Stimulated activated CD4-positive, alpha-beta T cell treated with anti-CD3 and anti-CD28 coated beads, Interleukin-12 subunit alpha, Interleukin-12 subunit beta, amount 100 ng/mL, for 24 hours (primary cell): ENCODE data around the gene ARHGEF10L.

Experiments used
- DNase-seq, 2 experiments: peaks; one replicate each; pipeline ENCODE4 v3.0.0-alpha.2; 2020; ENCODE audit warnings: low read depth in 2 of 2

ARHGEF10L gene

DNA sequence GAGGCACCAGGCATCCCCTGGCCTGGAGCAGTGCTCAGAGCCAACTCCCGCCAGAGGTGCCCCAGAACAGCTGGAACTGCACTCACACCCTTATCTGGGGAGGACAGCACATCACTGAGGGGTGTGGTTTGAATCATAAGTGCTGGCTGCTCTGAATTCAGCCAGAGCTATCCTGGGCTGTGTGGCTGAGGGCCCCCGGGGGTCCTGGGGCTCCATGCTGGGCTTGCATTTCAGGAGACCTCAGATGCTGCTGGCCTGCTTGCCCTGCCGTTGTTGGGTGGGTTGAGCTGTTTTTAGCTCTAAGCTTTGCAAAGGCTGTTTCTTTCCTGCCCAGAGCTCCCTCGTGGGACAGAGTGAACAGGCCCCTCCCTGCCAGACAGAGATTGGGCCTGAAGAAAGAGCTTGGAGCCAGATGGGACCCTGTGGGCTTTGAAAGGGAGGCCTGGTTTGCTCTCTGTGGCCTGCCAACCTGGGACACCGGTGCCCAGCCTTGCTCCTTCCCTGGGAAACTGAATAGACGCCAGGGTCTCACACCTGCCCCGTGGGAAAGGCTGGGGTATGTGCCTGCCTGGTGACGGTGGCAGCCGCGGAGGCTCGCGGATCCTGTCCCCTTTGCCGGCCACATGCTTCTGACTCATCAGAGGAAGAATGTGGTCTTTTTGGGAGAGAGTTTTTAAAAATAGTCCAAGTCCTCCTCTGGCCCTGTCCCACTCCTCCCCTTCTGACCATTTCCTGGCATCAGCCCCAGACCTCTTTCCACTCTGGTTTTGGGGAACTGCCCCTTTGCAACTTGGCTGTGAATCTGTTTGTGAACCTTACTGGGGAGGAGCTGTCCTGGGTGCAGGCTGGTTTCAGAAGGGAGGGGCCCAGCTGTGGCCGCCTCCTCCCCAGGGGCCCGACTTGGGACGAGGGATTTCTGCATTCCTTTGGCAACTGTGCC lies 30.0 kb downstream of the ARHGEF10L start:
- no peak for DNase-seq

- DNase-seq, result no peak
Measured at GRCh38 chr1:17570228-17570627, 30.7 kb downstream of the ARHGEF10L start.

GRCh38 chr1:17572264-17572985 lies 32.9 kb downstream of the ARHGEF10L start:
- DNase-seq, result no peak

DNA sequence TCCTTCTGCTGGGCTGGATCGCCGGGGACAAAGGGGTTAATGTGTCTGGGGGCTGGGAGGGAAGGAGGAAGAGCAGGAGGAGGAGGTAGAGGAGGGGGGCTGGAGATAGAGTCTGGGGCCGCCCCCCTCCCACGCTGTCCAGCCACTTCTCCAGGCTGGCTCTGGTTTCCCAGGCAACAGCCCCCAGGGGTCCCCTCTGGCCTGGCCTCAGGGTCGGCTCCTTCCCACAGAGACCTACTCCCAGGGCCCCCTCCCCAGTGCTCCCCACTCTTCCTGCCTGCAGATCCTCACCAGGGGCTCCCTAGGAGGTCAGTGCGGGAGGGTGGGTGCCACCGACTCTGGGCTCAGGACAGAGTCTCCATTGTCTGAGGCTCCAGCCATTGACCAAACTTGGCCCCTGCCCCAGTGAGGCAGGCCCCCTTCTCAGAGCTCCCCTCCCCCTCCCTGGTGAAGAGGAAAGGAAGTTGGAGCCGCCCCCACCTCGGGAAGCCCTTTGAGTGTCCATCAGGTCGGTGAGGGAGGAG lies 34.1 kb downstream of the ARHGEF10L start:
- DNase-seq, result no peak

DNA sequence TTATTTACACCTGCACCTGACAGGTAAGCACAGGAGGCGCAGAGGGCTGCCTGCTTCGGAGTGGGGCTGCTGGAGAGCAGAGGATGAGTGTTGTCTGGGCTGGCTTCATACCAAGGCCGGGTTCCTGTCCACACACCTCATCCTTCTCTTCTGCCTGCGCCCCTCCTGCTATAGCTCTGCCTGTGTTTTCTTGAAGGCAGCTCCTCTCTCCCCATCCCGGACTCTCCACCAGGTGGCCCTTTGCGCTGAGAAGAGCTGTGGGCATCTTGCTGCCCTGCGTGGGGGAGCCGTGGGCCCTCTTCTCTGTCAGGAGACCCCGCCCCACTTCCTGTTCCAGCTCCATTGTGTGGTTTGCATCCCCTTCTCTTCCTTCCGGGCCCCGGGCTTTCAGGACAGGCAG lies 35.0 kb downstream of the ARHGEF10L start:
- DNase-seq, result no peak

- DNase-seq, result no peak
Measured at GRCh38 chr1:17575797-17576518, 36.5 kb downstream of the ARHGEF10L start.

DNA sequence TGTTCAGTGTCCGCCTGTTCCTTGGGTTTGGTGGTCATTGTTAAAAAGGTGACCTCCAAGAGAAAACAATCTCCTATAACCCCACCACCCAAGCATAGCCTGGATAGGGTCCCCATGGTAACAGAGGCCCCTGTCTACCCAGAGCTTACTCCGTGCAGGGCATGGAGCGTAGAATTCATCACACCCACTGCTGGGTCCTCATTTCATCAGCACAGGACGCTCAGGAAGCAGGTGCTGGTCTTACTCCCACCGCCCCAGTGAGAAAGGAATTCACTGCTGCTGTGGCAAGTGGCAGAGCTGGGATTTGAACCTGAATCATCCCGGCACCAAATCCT lies 37.0 kb downstream of the ARHGEF10L start:
- DNase-seq, result no peak

DNA sequence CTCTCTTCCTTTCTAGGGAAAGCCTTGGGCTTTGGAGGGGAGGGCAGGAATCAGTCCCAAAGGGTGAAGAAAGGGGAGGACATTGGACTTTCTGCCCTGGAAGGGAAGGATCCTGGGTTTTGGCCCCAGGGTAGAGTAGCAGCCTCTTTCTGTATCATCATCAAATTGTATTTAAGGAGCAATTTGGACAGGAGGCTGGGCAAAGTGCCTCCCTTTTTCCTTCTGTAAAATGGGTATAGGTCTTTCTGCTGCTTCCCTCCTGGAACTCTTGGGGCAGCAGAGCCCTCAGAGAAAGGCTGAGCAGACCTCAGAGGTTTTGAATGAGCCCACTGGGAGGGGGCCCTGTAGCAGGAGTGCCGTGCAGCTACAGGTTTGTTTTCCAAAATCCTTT lies 38.4 kb downstream of the ARHGEF10L start:
- DNase-seq, result no peak

- DNase-seq, result no peak
Measured at GRCh38 chr1:17579951-17580939, 40.7 kb downstream of the ARHGEF10L start.

GRCh38 chr1:17581389-17582123 lies 42.1 kb downstream of the ARHGEF10L start:
- DNase-seq, result no peak

GRCh38 chr1:17582124-17582774 lies 42.8 kb downstream of the ARHGEF10L start:
- DNase-seq, result no peak

DNA sequence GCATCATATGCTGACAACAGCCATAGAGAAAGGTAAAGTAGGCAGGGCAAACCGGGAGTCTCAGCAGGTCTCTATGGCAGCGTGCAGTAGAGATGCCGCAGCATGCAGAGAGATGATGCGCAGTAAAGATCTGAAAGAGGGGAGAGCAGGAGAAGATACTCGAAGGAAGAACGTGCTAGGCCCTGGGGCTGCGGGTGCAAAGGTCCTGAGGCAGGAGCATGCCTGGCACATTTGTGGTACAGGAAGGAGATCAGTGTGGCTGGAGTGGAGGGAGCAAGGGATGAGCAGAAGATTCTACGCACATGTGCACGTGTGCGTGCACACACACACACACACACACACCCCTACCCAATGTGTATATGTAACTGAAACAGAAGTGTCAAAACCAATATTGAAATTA lies 45.0 kb downstream of the ARHGEF10L start:
- DNase-seq, result no peak

- DNase-seq, result no peak
Measured at GRCh38 chr1:17585266-17585987, 45.9 kb downstream of the ARHGEF10L start.

DNA sequence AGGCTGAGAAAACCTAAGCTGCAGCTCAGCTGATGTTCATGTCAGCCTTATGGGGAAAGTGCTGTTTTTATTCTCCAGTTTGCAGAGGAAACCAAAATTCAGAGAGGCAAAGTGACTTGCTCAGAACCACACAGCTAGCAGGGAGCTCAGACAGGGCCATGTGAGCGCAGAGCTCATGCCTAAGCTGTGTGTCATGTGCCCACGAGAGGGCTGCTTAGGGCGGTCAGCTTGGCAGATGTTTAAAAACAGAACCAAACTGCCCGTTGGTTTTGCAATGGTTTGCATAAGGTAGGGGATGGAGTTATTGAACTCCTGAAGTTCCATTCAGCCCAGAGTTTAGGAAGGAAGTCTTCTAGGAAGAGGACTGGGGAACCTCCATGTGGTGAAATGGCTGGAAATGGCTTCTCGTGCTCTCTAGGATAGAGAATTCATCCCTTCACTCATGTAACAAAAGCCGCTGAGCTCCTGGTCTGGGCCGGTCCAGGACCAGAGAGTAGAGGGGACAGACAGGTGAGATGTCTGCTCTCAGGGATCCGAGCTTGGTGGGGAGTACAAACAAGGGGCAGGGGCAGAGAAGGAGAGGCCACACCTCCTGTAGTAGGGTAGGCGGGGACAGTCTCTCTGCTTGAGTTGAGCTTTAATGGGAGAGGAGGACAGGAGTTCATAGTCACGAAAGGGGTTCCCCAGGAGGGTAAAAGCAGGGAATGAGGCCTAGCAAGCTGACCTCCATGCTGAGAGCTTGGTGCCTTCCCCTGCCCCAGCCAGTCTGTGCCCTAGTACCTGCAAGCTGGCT lies 46.9 kb downstream of the ARHGEF10L start:
- DNase-seq, result no peak

- no peak for DNase-seq
Measured at GRCh38 chr1:17587693-17588047, 48.2 kb downstream of the ARHGEF10L start.

DNA sequence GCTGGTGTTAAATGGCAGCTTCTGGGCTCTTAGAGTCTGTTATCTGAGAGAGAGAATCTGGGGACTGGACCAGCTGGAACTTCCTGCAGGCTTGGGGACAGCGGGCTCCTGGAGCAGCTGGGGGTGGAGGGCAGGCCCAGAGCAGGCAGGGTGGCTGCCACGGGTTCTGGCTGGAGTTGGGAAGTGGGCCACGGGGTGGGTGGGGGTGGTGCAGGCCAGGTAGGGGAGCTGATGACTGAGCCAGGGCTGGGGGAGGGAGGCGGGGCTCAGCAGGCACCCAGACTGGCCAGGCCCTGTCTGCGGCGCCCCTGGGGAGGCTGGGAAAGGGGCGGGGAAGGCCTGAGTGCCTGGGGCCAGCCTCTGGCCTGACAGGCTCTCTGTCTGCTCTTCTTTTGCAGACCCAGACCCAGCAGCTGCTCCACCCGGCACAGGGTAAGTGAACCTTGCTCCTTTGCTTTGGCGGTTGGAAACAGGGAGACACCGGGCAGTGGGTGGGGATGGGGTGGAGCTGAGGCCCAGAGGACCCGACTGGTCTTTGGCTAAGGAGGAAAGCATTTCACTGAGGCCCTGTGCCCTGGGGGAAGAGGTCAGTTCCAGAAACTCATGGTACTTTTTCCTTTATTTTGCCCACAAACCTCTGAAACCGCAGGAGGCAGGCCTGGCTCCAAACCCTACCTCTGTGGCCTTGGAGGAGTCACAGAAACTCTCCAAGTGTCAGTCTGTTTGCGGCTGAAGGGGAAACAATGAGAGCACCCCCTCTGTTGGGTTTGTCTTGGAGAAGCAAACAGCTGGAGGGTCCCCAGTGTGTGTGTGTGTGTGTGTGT lies 48.8 kb downstream of the ARHGEF10L start:
- DNase-seq, result no peak

- no peak for DNase-seq
Measured at GRCh38 chr1:17591814-17592430, 52.4 kb downstream of the ARHGEF10L start.
